Mammary epithelial cell (primary cell): ENCODE results near the gene FMNL1.

Source experiments
- CTCF ChIP-seq, 2 donors: IDR thresholded peaks in 1 of 2; conservative IDR thresholded peaks in 1 of 2; 2 replicates each; pipeline ENCODE4 v1.5.1; 2011 to 2012; ENCODE audit warnings: inconsistent platforms in 2 of 2, low read length in 2 of 2, mild to moderate bottlenecking in 2 of 2, control low read depth in 1 of 2, low read depth in 1 of 2; ENCODE audit not compliant: insufficient read depth in 1 of 2; ENCODE audit errors: extremely low read depth in 1 of 2
- EZH2 ChIP-seq: IDR thresholded peaks from 2 replicates; pipeline ENCODE4 v1.6.1; 2012; ENCODE audit warnings: low read length, inconsistent platforms, borderline replicate concordance

GRCh38 chr17:45236282-45236606, 14.6 kb downstream of the FMNL1 start:
- TF ChIP-seq CTCF (conservative IDR thresholded peaks at IDR 0.05 in 1 of 2, IDR thresholded peaks at IDR 0.05 in 1 of 2; ENCODE audit: extremely low read depth in 1 of 2, insufficient read depth in 1 of 2, low read depth in 1 of 2, low read length in 2 of 2) (no peak), EZH2 (no peak)
